ENCODE results near the gene HLTF.

- TF ChIP-seq EZH2 (optimal IDR thresholded peaks at IDR 0.05; ENCODE audit: low read depth, low read length) (no peak), EZH2phosphoT487 (IDR thresholded peaks at IDR 0.05; ENCODE audit: low read length) (no peak)
- TF ChIP-seq, protein P1, sequence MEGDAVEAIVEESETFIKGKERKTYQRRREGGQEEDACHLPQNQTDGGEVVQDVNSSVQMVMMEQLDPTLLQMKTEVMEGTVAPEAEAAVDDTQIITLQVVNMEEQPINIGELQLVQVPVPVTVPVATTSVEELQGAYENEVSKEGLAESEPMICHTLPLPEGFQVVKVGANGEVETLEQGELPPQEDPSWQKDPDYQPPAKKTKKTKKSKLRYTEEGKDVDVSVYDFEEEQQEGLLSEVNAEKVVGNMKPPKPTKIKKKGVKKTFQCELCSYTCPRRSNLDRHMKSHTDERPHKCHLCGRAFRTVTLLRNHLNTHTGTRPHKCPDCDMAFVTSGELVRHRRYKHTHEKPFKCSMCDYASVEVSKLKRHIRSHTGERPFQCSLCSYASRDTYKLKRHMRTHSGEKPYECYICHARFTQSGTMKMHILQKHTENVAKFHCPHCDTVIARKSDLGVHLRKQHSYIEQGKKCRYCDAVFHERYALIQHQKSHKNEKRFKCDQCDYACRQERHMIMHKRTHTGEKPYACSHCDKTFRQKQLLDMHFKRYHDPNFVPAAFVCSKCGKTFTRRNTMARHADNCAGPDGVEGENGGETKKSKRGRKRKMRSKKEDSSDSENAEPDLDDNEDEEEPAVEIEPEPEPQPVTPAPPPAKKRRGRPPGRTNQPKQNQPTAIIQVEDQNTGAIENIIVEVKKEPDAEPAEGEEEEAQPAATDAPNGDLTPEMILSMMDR (IDR thresholded peaks at IDR 0.05; ENCODE audit: low read length) = no peak
Measured at GRCh38 chr3:149101641-149102040, 15.3 kb upstream of the HLTF start.
